ENCODE measurements around the gene IFNAR1. TPM values are rescaled to one million over a fixed set of nuclear protein-coding genes. Genes with fewer than 3 reads are reported as not detected.

Gene IFNAR1
- total and polyA plus RNA-seq, 2 of the 8 experiments (the other 6 are each of a cell fraction or from before 2014, with no cell fraction given): 3.1 to 17.1 TPM

GRCh38 chr21:33289199-33289819 lies 35.5 kb upstream of the IFNAR1 start (continued):
- TF ChIP-seq, protein P1, sequence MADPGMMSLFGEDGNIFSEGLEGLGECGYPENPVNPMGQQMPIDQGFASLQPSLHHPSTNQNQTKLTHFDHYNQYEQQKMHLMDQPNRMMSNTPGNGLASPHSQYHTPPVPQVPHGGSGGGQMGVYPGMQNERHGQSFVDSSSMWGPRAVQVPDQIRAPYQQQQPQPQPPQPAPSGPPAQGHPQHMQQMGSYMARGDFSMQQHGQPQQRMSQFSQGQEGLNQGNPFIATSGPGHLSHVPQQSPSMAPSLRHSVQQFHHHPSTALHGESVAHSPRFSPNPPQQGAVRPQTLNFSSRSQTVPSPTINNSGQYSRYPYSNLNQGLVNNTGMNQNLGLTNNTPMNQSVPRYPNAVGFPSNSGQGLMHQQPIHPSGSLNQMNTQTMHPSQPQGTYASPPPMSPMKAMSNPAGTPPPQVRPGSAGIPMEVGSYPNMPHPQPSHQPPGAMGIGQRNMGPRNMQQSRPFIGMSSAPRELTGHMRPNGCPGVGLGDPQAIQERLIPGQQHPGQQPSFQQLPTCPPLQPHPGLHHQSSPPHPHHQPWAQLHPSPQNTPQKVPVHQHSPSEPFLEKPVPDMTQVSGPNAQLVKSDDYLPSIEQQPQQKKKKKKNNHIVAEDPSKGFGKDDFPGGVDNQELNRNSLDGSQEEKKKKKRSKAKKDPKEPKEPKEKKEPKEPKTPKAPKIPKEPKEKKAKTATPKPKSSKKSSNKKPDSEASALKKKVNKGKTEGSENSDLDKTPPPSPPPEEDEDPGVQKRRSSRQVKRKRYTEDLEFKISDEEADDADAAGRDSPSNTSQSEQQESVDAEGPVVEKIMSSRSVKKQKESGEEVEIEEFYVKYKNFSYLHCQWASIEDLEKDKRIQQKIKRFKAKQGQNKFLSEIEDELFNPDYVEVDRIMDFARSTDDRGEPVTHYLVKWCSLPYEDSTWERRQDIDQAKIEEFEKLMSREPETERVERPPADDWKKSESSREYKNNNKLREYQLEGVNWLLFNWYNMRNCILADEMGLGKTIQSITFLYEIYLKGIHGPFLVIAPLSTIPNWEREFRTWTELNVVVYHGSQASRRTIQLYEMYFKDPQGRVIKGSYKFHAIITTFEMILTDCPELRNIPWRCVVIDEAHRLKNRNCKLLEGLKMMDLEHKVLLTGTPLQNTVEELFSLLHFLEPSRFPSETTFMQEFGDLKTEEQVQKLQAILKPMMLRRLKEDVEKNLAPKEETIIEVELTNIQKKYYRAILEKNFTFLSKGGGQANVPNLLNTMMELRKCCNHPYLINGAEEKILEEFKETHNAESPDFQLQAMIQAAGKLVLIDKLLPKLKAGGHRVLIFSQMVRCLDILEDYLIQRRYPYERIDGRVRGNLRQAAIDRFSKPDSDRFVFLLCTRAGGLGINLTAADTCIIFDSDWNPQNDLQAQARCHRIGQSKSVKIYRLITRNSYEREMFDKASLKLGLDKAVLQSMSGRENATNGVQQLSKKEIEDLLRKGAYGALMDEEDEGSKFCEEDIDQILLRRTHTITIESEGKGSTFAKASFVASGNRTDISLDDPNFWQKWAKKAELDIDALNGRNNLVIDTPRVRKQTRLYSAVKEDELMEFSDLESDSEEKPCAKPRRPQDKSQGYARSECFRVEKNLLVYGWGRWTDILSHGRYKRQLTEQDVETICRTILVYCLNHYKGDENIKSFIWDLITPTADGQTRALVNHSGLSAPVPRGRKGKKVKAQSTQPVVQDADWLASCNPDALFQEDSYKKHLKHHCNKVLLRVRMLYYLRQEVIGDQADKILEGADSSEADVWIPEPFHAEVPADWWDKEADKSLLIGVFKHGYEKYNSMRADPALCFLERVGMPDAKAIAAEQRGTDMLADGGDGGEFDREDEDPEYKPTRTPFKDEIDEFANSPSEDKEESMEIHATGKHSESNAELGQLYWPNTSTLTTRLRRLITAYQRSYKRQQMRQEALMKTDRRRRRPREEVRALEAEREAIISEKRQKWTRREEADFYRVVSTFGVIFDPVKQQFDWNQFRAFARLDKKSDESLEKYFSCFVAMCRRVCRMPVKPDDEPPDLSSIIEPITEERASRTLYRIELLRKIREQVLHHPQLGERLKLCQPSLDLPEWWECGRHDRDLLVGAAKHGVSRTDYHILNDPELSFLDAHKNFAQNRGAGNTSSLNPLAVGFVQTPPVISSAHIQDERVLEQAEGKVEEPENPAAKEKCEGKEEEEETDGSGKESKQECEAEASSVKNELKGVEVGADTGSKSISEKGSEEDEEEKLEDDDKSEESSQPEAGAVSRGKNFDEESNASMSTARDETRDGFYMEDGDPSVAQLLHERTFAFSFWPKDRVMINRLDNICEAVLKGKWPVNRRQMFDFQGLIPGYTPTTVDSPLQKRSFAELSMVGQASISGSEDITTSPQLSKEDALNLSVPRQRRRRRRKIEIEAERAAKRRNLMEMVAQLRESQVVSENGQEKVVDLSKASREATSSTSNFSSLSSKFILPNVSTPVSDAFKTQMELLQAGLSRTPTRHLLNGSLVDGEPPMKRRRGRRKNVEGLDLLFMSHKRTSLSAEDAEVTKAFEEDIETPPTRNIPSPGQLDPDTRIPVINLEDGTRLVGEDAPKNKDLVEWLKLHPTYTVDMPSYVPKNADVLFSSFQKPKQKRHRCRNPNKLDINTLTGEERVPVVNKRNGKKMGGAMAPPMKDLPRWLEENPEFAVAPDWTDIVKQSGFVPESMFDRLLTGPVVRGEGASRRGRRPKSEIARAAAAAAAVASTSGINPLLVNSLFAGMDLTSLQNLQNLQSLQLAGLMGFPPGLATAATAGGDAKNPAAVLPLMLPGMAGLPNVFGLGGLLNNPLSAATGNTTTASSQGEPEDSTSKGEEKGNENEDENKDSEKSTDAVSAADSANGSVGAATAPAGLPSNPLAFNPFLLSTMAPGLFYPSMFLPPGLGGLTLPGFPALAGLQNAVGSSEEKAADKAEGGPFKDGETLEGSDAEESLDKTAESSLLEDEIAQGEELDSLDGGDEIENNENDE (IDR thresholded peaks at IDR 0.05; ENCODE audit: insufficient replicate concordance, low read length): no peak
- TF ChIP-seq, protein P2, sequence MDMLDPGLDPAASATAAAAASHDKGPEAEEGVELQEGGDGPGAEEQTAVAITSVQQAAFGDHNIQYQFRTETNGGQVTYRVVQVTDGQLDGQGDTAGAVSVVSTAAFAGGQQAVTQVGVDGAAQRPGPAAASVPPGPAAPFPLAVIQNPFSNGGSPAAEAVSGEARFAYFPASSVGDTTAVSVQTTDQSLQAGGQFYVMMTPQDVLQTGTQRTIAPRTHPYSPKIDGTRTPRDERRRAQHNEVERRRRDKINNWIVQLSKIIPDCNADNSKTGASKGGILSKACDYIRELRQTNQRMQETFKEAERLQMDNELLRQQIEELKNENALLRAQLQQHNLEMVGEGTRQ (IDR thresholded peaks at IDR 0.05; ENCODE audit: low read length): no peak
- TF ChIP-seq FOSL1 (IDR thresholded peaks at IDR 0.05; ENCODE audit: insufficient read depth, low read depth, low read length): no peak
- TF ChIP-seq TBP (IDR thresholded peaks at IDR 0.05; ENCODE audit: low read depth, low read length): no peak
- no peak for TF ChIP-seq SP1 (IDR thresholded peaks at IDR 0.05; ENCODE audit: low read depth, low read length)
